Measurements from ENCODE around the gene MMS19.
A peak's percentile ranks its signal among the peaks of the same experiment; 100 is the strongest.

Gene MMS19

DNA sequence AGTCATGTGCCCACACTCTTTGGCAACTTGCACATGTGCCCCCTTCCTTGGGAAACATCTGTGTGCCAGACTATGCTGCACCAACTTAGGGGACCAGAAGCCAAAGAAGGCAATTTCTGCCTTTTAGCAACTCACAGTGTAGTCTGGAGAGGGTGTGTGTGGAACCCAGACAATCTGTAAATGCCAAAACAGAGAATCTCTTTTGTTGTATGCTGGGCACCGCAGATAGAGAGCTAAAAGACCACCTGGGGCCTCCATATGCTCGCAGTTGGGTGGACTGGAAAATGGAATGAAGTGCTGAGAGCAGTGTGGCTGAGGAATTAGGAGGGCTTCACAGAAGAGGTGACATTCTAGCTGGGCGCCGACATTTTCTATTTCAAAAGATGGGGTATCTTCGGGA lies 26.9 kb upstream of the MMS19 start:
- DNase-seq, result no peak

DNA sequence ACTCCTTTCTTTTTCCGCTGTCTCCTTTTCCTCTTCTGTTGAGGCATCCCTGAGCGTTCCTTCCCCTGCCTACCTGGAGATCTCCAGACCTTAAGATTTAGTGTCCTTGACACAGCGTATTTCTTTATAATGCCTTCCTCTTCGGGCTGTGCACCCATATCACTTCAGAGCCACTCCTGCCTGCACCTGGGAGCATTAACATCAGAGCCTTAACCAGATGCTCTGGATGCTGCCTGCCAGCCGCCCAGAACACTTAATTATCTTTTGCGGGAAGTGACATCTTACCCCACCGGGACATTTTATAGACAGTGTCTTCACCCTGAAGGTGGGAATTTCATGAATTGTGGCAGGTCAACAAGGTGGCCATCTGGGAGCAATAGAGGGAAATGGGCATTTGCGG lies 24.7 kb upstream of the MMS19 start:
- no peak for DNase-seq

DNA sequence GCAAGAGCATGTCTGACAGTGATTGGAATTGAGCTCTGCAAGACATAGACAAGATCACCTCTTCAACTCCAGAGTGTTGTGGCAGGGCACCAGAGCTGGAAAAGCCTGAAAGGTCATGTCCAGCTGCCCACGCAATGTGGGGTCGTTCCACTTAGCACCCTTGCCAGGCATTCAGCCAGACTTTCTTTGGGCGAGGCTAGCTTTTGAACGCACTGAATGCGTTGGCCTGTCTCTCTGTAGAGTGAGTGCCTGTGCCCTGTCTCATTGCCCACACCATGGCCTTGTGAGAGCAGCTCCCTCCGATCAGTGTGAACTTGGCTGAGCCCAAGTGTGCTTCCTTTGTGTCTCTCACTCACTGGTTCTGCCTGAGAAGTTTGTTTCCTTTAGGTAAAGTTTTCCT lies 23.8 kb upstream of the MMS19 start:
- DNase-seq, result no peak

DNA sequence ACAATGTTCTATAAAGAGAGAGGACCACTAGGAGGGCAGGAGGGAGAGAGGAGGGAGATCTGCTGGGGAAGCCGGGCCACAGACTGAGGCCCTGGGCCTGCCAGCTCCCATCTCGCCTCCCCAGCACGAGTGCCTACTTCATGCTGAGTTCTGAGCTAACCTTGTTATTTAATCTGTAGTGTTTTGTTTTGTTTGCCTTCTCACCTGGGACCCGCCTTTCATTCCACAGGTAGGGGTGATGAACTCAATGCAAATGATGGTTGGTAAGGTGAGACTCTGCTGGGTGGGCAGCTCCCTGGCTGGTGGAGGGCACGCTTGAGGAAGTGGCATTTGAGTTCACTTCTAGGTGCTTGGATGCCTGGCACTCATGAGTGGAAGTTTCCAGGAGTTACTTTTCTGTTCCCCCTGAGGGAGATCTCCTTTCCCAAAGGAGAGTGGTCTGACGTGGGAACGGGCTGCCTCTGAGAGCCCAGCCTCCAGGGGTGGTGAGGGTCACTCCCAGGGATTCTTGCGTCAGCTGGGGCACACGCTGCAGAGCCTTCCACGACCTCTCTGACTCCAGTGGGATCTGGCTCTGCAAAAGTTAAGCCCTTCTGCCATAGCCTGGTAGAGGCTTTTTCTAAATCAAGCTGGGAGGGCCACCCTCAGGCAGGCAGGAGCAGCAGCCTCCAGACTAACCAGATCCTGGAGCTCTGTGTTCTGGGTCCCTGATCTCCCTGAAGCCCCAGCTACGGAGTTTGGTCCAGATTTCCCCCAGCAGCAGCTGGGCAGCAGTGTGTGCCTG lies 22.9 kb upstream of the MMS19 start:
- DNase-seq, result peak in 1 of 3 experiments; percentile 2

DNA sequence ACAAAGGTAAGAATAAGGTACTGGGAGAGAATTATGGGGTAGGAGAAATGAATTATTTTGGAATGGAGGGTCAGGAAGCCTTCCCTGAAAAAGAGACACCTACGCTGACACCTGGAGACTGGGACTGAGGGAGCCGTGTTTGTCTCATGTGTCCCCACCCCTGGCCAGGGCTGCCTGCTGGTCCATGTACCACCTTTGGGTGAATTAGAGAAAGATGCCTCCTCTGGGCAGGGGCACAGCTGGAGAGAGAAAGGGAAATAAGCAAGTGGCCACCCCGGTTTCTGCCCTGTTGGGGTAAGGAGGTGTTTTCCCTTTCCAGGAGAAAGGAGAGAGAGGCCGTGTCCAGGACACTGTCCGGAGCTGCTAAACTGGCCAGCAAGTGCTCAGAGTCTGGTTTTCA lies 22.3 kb upstream of the MMS19 start:
- DNase-seq, result no peak

DNA sequence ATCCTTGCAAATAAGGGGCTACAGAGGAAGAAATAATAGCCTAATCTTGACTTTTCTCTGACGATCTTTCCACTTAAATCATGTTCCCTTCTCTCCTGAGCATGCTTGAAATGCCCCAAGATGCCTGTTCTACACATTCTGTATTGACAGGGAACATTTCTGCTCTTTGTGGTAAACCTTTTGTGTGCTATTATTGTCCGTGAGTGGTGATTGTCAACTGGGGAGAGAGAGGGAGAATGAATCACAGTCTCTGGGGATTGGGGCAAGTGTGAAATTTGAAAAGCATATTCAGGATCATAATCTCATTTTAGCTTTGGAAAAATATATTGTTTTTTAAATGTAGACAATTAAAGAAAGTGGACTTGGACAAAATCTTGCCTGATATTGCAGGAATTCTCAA lies 21.1 kb upstream of the MMS19 start:
- DNase-seq, result peak in 1 of 3 experiments; percentile 6

DNA sequence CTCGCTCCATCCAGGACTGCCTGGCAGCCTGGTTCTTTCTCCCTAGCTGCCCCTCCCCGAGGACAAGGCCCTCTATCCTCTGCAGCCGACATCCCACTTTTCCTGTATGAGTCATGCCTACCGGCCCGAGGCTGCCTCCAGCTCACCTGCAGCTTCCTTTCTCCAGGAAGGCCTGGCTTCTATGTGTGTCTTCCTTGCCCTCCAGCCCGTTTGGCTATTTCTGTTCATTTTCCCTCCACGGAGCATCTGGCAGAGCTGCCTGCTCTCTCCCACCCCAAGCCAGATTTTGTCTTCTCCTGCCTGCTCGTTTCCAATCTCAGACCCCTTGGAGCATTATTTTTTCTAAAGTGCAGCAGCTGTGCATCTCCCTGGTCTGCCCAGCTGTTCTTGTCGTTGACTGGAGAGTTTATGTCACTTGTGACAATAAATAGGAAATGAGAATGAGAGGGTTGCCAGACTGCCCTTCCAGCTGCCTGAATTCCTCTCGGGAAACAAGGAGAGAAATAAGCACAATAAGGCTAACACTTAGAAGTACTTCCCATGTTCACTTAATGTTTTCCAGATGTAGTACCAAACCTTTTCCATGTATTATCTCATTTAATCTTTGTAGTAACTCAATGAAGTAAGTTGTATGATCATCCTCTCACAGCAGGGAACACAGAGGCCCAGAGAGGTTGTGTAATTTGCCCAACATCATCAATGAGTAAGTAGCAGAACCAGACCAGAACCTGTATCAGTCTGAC lies 20.2 kb upstream of the MMS19 start:
- DNase-seq, result peak in 1 of 3 experiments; percentile 5

DNA sequence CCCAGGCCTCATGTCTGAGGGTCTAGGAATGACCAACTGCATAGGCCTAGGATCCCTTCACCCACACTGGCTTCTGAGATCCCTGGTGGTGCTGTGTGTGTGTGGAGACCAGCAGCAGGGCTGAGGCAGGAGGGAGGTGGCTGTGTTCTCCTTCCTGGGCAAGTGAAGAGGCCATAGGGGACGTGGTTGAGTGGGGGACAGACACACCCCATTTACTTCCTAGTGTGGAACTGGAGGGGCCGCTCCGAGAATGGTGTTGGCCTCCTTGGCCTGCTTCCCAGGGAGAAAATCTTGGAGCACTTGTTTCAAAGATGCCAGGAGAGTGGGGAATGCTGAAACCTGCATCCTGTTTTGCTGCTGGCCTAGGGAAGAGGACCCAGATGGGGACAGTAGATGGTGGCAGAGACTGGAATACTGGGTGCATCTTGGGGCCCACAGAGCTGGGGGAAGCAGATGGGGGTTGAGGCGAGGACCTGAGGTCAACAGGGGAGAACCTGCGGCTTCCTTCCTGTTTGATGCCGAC lies 19.6 kb upstream of the MMS19 start:
- no peak for DNase-seq

DNA sequence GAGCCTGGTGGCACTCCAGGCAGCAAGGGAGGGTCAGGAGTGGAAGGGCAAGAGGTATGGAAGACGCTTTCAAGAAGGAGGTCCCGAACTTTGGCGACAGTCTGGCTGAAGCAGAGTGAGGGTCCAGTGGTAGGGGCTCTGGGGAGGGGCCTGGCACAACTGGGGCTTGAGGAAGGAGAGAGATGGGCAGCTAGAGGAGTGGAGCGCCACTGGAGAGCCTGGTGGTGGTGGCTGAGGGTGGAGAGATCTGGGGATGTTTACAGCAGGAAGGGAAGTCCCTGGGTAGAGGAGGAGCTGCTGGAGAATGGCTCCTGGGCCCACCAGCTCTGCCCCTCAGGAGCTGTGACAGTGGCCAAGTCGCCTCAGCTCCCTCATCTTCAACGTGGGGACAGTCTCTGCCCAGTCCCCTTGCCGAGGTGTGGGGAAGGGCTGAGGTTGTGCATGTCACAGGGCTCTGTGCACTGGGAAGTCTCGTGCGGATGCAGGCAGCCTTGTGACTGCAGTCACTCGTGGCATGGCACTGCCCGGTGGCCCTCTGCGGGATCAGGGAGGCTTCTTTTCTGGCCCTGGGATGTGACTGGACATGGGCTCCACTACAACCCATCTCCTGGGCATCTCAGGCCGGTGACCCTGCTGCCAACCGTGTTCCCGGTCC lies 19.0 kb upstream of the MMS19 start:
- no peak for DNase-seq

DNA sequence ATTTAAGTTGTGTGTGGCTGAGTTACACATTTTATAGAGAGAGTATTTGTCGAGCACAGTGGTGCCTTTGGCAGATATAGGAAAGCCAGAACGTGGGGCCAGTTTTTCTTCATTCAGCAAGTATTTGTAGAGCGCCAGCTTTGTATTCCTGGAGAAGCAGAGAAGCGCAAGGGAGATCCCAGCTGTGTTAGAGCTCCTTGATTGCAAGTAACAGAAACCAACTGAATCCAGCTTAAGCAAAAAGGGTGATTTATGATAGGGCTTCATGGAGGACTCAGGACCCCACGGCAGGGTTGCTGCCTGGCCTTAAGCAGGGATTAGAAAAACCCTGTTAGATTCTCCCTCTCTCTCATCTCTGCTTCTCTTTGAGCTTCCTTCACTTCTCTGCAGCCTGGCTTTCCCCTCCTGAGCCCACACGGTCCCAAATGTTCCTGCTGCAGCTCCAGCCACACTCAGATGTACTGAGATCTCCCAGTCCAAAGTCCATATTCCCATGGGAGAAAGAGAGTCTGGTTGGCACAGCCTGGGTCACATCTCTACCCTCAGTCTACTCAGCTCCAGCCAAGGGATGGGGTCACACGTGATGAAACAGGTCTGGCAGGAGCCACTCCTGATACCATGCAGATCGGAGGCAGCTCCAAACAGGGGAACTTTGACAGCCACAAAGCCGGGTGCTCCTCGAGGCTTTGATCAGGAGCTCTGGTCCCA lies 17.2 kb upstream of the MMS19 start:
- no peak for DNase-seq

DNA sequence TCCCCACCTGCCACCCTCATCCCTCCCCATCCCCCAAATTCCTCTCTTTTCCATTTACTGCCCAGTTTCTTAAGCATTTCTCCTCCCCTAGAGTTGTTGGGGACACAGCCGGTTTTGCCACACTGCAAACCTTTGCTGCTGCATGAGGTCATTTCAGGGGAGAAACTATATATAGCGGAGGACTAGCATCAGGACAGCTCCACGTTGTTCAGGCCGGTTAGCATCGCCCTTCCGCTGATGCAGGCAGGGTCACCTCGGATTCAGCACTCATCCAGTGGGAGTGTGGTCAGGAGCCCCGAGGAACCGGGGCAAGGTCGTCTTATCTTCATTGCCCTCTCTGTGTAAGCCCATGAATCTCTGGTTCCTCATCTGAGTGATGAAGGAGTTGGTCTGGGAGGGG lies 16.1 kb upstream of the MMS19 start:
- no peak for DNase-seq

DNA sequence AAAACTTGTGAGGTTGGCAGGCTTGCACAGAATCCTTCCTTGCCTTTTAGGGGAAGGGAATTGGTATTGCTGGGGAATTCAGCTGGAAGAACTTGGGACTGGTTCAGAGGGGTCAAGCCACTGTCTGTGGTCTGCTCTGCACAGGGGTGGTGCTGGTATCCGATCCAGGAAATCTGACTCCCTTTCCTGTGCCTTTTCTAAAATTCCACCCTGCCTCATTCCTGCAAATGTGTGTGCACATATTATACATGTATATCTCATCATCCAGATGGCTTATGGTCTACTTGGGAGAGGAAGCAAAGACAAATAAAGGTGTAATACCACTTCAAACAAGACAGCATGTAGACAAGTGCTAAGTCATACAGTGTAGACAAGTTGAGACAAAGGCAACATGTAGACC lies 14.8 kb upstream of the MMS19 start:
- DNase-seq, result no peak

DNA sequence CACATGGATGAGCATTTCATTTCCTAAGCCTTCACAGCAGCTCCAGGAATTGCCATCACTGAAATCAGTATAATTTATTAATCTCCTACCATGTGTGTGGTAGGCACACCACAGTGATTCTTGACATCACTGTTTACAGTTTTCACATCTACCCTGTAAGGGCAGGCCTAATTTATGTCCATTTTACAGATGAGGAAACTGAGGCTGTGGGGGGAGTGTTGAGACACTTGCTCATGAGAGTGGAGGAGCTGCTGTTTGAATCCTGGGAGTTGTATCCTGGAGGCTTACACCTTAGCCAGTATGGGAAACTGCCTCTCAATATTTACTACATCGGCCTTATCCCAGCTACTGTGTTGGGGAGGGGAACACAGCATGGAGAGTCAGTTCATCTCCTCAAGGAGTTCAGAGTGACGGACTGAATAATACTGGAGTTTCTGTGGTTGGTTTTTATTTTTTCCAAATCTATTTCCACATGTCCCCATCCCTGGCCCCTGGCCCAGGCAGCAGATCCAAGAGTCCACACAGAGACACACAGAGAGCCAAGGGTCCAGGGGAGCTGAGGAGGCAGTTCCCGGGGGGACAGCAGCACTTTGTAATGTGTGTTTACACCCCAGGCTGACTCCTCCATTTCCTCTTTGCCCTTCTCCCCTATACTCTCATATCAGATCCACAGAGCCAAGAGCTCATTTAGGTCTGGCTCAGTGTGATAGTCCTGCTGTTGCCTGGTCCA lies 13.7 kb upstream of the MMS19 start:
- no peak for DNase-seq

DNA sequence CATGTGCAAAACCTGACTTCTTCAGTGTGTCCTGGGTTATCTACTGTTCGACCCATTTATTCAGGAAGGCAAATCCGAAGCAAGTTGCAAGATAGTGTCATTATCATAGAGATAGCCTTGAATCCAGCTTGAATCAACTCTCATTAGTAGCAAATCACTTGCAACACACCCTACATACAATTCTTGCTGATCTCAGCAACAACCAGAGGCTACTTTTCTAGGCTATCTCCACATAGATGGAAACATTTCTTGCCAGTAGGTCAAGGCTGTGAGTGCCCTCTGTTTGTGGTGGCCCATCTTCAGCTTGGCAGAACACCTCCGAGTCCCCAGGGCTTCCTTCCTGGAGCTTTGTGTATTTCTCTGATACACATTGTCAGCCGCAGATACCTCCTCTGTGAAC lies 12.5 kb upstream of the MMS19 start:
- DNase-seq, result no peak

DNA sequence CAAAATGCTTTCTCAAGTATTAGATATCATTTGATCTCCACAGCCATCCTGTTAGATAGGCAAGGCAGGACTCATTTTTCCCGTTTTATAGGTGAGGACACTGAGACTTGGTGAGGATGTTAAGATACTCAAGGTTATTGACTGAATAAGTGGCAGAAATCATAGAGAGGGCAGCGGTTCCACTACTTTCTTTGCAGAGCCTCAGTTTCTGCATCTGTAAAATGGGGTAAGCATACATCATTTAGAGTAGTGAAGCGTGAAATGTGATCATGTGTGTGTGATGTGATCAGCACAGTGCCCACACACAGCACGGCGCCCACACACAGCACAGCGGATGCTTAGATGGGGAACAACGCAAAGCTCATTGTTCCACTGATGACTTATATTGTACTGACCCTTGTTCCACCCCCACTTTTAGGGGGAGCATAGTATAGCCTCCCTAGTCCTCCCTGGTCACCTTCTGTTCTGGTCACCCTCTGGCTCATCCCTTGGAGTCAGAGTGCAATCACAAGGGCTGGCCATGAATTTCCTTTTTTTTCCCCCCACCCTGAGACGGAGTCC lies 11.0 kb upstream of the MMS19 start:
- DNase-seq, result no peak

DNA sequence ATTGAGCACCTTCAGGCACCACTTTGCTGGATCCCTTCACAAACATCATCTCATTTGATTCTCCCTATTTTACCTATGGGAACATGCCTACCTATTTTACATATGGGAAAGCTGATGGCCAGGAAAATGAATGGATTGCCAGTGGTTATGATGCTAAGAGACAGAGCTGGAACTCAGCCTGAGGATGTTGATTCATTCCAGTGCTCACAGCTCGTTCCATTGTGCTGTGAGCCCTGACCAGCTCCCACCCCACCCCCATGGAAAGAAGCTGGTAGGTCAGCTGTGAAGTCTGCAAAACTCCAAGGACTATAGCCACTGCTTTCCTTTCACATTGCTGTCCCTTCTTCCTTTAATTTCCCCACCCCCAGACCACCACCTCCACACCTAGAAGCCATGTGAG lies 10.1 kb upstream of the MMS19 start:
- no peak for DNase-seq

DNA sequence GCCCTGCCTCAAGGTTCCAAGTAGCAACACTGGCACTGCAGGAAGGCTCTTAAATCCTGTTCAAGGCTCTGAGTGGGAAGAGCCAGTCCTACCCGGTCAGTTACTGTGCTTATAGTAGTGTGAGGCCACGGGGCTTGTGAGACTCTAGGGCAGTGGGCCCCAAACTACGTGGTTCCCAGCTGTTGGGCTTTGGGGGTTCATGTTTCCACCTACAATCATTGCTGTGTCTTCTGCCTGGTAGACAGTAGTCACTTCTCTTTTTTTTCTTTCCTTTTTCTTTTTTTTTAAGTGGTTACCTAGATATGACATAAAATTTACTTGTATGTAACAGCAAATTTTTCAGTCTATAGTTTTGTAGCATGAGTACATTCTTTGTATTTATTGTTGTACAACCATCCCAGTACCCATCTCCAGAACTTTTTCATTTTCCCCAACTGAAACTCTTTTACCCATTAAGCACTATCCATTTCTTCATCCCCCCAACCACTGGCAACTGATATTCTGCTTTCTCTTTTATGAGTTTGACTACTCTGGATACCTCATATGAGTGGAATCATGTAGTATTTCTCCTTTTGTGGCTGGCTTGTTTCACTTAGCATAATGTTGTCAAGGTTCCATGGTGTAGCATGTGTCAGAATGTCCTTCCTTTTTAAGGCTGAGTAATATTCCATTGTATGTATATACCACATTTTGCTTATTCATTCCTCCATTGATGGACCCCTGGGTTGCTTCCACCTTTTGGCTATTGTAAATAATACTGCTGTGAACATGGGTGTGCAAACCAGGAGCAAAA lies 8.2 kb upstream of the MMS19 start:
- DNase-seq, result no peak

DNA sequence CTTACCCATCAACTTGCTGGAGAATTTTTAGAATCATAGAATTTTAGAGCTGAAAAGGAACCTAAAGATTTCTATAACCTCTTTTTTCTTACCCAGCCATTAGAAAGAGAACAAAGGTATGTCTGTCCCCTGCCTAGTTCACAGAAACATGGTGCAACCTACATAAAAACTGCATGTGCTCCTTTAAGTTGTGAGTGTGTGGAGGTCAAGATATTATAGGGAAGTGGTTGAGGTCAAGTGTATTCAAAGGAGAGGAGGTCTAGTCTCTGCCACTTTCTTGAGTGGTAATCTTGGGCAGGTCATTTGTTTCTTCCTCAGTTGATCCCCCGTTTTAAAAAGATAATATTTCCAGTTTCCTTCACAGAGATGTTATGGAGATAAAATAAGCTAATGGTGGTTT lies 6.9 kb upstream of the MMS19 start:
- DNase-seq, result no peak

DNA sequence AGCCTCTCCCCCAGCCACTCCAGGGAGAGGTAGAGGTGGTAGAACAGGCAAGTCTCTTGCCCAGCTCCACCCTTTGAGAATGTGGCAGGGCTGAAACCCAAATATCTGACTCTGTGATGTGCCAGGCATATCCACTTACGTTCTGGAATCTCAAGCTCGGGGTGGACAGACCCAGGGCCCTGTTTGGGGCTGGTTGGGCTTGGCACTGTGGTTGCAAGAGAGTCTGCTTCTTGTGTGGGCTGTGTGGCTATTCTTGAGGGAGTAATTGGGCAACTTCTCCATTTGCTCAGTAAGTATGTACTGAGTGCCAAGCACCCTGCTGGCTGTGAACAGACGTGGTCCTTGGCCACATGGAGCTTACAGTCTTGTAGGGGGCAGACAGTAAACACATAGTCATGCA lies 5.2 kb upstream of the MMS19 start:
- no peak for DNase-seq

DNA sequence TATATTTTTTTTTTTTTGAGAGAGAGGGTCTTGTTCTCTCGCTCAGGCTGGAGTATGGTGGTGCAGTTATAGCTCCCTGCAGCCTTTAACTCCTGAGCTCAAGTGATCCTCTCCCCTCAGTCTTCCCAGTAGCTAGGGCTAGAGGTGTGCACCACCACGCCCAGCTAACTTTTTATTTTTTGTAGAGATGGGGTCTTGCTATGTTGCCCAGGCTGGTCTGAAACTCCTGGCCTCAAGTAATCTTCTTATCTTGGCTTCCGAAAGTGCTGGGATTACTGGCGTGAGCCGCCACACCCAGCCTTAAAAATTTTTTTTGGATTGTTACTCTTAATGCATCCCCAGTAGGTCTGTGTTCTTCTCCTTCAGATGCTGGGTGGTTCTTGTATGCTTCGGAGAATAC lies 4.7 kb upstream of the MMS19 start:
- DNase-seq, result no peak

DNA sequence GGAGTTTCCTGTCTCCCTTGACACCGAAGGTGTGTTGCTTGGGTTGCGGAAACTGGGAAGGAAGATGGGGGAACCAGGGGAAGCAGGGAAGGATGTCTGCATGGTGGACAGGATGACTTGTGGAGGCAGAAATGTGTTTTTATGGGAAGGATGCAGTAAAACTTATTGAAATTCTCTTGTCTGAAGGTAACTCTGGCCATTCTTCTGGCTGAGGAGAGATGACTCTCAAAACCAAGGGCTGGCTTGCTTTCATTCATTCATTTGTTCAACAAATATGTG lies 2.0 kb upstream of the MMS19 start:
- DNase-seq, result no peak

Data from NCI-H1417 (cell line).